ENCODE measurements around the gene RALB. TPM values are rescaled to one million over a fixed set of nuclear protein-coding genes. Genes with fewer than 3 reads are reported as not detected.
"Not testable (repeated sequence)": the region's sequence is repeated elsewhere in the genome, so short reads cannot be mapped to it uniquely, and the experiment has no call there.

The RALB gene
- polyA plus RNA-seq, 2 donors = 37.1 to 62.4 TPM

DNA sequence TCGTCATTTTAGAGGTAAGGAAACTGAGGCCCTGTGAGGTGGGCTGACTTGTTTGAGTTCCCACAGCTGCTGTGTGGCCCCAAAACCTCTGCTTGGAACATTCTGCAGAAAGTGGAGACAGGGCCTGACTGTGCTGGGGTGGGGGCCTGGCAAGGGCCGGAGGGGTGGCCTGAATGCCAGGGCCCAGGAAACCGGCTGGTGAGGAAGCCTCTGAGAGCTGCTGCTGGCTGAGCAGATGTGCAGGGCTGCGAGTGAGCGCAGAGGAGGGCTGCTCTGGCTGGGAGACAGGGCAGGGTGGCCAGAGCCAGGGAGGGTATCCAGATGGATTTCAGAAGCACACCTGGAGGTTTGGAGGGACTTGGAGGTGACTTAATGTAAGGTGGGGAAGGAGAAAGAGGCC is 63.4 kb downstream of the RALB start:
- no peak overlapping the region for H3K4me3 ChIP-seq (ENCODE audit: low read depth in 1 of 2, low read length in 2 of 2)
- H3K9me3 ChIP-seq (ENCODE audit: control insufficient read depth in 2 of 2, insufficient read depth in 1 of 2, low read depth in 1 of 2, low read length in 1 of 2) = no peaks in the 10 kb centered on the region
- no peak overlapping the region for H3K27ac ChIP-seq (ENCODE audit: low read depth in 2 of 2, low read length in 1 of 2)
- peaks cover 0 to 4% of the 10 kb centered on the region in 2 donors for H3K4me1 ChIP-seq (ENCODE audit: control insufficient read depth in 2 of 2, insufficient read depth in 2 of 2, low read length in 1 of 2)
- WGBS, 2 donors = 91 to 92% methylated on average over 5 of the region's 5 CpGs
- H3K27me3 ChIP-seq (ENCODE audit: control insufficient read depth in 1 of 2, insufficient read depth in 2 of 2, low read length in 2 of 2) = no peaks in the 10 kb centered on the region
- H3K36me3 ChIP-seq (ENCODE audit: control insufficient read depth in 2 of 2, insufficient read depth in 2 of 2, low read length in 1 of 2) = no peaks in the 10 kb centered on the region

DNA sequence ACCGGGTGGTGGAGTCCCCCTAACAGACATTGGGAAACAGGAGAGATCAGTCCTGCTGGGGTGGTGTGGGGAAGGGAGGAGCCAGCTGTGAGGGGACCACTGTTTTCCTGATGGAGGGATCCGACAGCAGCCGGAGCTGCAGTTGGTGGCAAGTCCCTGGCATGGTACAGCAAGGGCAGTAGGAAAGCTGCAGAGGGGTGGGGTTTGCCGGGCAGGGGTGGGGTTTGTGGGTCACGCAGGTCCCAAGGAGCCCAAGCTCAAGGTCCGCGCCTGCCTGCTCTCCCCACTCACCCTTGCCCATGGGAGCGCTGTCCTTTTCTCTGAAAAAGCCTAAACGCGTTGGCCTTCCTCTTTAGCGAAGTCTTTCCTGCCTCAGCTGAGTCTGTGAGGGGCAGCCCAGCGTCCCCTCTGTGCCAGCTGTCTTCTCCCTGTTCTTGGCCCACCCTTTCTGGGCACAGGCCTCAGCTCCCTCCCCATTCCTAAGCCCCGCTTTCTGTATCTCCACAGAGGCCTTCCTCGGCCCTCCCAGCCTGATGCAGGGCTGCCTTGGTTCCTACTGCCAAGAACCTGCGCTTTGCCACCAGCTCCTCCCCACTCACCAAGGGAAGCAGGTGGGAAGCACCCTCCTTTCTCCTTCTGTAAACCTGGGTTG is 64.0 kb downstream of the RALB start:
- WGBS, 2 donors = 92 to 94% methylated on average over 13 to 15 of the region's 15 CpGs
- no peak overlapping the region for H3K27ac ChIP-seq (ENCODE audit: low read depth in 2 of 2, low read length in 1 of 2)
- H3K36me3 ChIP-seq (ENCODE audit: control insufficient read depth in 2 of 2, insufficient read depth in 2 of 2, low read length in 1 of 2) = no peaks in the 10 kb centered on the region
- no peak overlapping the region for H3K4me3 ChIP-seq (ENCODE audit: low read depth in 1 of 2, low read length in 2 of 2)
- no peaks in the 10 kb centered on the region for H3K9me3 ChIP-seq (ENCODE audit: control insufficient read depth in 2 of 2, insufficient read depth in 1 of 2, low read depth in 1 of 2, low read length in 1 of 2)
- H3K4me1 ChIP-seq (ENCODE audit: control insufficient read depth in 2 of 2, insufficient read depth in 2 of 2, low read length in 1 of 2) = peaks cover 0 to 4% of the 10 kb centered on the region in 2 donors
- no peaks in the 10 kb centered on the region for H3K27me3 ChIP-seq (ENCODE audit: control insufficient read depth in 1 of 2, insufficient read depth in 2 of 2, low read length in 2 of 2)

DNA sequence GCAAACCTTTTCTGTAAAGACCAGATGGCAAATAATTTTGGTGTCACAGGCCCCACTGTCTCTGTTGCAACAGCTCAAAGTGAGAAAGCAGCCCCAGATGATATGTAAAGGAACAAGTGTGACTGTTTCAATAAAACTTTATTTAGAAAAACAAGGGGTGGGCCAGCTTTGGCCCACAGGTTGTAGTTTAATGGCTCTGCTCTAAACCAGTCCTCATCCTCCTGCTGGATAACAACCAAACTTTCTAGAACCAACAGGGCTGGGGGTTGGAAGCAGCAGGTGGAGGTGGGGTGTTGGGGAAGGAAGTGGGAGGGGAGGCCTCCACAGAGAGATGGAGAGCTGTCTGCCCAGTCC is 64.5 kb downstream of the RALB start:
- peaks cover 0 to 4% of the 10 kb centered on the region in 2 donors for H3K4me1 ChIP-seq (ENCODE audit: control insufficient read depth in 2 of 2, insufficient read depth in 2 of 2, low read length in 1 of 2)
- no peak overlapping the region for H3K27ac ChIP-seq (ENCODE audit: low read depth in 2 of 2, low read length in 1 of 2)
- no peaks in the 10 kb centered on the region for H3K9me3 ChIP-seq (ENCODE audit: control insufficient read depth in 2 of 2, insufficient read depth in 1 of 2, low read depth in 1 of 2, low read length in 1 of 2)
- H3K4me3 ChIP-seq (ENCODE audit: low read depth in 1 of 2, low read length in 2 of 2) = no peak overlapping the region
- H3K36me3 ChIP-seq (ENCODE audit: control insufficient read depth in 2 of 2, insufficient read depth in 2 of 2, low read length in 1 of 2) = no peaks in the 10 kb centered on the region
- H3K27me3 ChIP-seq (ENCODE audit: control insufficient read depth in 1 of 2, insufficient read depth in 2 of 2, low read length in 2 of 2) = no peaks in the 10 kb centered on the region

- Histone ChIP-seq H3K4me3 (ENCODE audit: low read depth in 1 of 2, low read length in 2 of 2) (no peak overlapping the region), H3K27me3 (ENCODE audit: control insufficient read depth in 1 of 2, insufficient read depth in 2 of 2, low read length in 2 of 2) (no peaks in the 10 kb centered on the region), H3K27ac (ENCODE audit: low read depth in 2 of 2, low read length in 1 of 2) (no peak overlapping the region), H3K9me3 (ENCODE audit: control insufficient read depth in 2 of 2, insufficient read depth in 1 of 2, low read depth in 1 of 2, low read length in 1 of 2) (no peaks in the 10 kb centered on the region), H3K4me1 (ENCODE audit: control insufficient read depth in 2 of 2, insufficient read depth in 2 of 2, low read length in 1 of 2) (peaks cover 0 to 4% of the 10 kb centered on the region in 2 donors), H3K36me3 (ENCODE audit: control insufficient read depth in 2 of 2, insufficient read depth in 2 of 2, low read length in 1 of 2) (no peaks in the 10 kb centered on the region)
- WGBS, 2 donors = 88 to 90% methylated on average over 8 of the region's 8 CpGs
Measured at GRCh38 chr2:120317916-120318315, 65.3 kb downstream of the RALB start.

GRCh38 chr2:120318626-120319025 is 66.0 kb downstream of the RALB start:
- WGBS, 2 donors = 56 to 65% methylated on average over 8 of the region's 8 CpGs
- H3K27me3 ChIP-seq (ENCODE audit: control insufficient read depth in 1 of 2, insufficient read depth in 2 of 2, low read length in 2 of 2) = no peaks in the 10 kb centered on the region
- H3K4me1 ChIP-seq (ENCODE audit: control insufficient read depth in 2 of 2, insufficient read depth in 2 of 2, low read length in 1 of 2) = peaks cover 0 to 4% of the 10 kb centered on the region in 2 donors
- no peaks in the 10 kb centered on the region for H3K9me3 ChIP-seq (ENCODE audit: control insufficient read depth in 2 of 2, insufficient read depth in 1 of 2, low read depth in 1 of 2, low read length in 1 of 2)
- H3K4me3 ChIP-seq (ENCODE audit: low read depth in 1 of 2, low read length in 2 of 2) = no peak overlapping the region
- no peak overlapping the region for H3K27ac ChIP-seq (ENCODE audit: low read depth in 2 of 2, low read length in 1 of 2)
- no peaks in the 10 kb centered on the region for H3K36me3 ChIP-seq (ENCODE audit: control insufficient read depth in 2 of 2, insufficient read depth in 2 of 2, low read length in 1 of 2)

GRCh38 chr2:120319123-120319522 is 66.5 kb downstream of the RALB start:
- no peaks in the 10 kb centered on the region for H3K36me3 ChIP-seq (ENCODE audit: control insufficient read depth in 2 of 2, insufficient read depth in 2 of 2, low read length in 1 of 2)
- H3K27me3 ChIP-seq (ENCODE audit: control insufficient read depth in 1 of 2, insufficient read depth in 2 of 2, low read length in 2 of 2) = no peaks in the 10 kb centered on the region
- WGBS, 2 donors = 66 to 70% methylated on average over 10 of the region's 10 CpGs
- H3K4me3 ChIP-seq (ENCODE audit: low read depth in 1 of 2, low read length in 2 of 2) = no peak overlapping the region
- no peaks in the 10 kb centered on the region for H3K9me3 ChIP-seq (ENCODE audit: control insufficient read depth in 2 of 2, insufficient read depth in 1 of 2, low read depth in 1 of 2, low read length in 1 of 2)
- H3K4me1 ChIP-seq (ENCODE audit: control insufficient read depth in 2 of 2, insufficient read depth in 2 of 2, low read length in 1 of 2) = peaks cover 0 to 4% of the 10 kb centered on the region in 2 donors
- H3K27ac ChIP-seq (ENCODE audit: low read depth in 2 of 2, low read length in 1 of 2) = no peak overlapping the region

- Histone ChIP-seq H3K9me3 (ENCODE audit: control insufficient read depth in 2 of 2, insufficient read depth in 1 of 2, low read depth in 1 of 2, low read length in 1 of 2) (no peaks in the 10 kb centered on the region), H3K27me3 (ENCODE audit: control insufficient read depth in 1 of 2, insufficient read depth in 2 of 2, low read length in 2 of 2) (no peaks in the 10 kb centered on the region), H3K27ac (ENCODE audit: low read depth in 2 of 2, low read length in 1 of 2) (no peak overlapping the region), H3K36me3 (ENCODE audit: control insufficient read depth in 2 of 2, insufficient read depth in 2 of 2, low read length in 1 of 2) (no peaks in the 10 kb centered on the region), H3K4me1 (ENCODE audit: control insufficient read depth in 2 of 2, insufficient read depth in 2 of 2, low read length in 1 of 2) (peaks cover 0 to 4% of the 10 kb centered on the region in 2 donors), H3K4me3 (ENCODE audit: low read depth in 1 of 2, low read length in 2 of 2) (no peak overlapping the region)
- WGBS, 2 donors = 82 to 88% methylated on average over 18 of the region's 18 CpGs
Measured at GRCh38 chr2:120319686-120320317, 67.2 kb downstream of the RALB start.

DNA sequence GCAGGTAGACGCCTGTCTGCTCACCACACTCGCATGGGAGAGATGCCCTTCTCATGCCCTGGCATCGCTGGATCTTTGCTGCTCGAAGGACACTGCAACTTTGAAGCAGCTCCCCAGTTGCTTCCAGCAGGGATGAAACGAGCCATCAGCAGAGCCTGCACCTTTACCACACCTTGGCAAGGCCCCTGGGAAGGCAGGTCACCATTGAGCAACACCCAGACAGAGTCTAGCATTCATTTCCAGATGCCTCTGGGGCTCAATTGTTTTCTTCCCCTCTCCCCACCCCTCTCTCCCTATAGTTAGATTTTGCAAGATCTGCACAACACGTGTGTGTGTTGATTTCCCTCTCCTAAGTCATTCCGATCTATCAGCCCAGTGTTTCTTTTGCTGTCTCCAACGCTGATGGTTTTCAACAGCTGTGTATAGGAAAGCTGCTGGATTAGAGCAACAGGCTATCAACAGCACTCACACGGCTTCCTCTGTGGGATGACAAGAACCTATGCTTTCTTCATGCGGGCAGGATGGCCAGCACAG is 67.7 kb downstream of the RALB start:
- H3K4me3 ChIP-seq (ENCODE audit: low read depth in 1 of 2, low read length in 2 of 2) = no peak overlapping the region
- peaks cover 0 to 4% of the 10 kb centered on the region in 2 donors for H3K4me1 ChIP-seq (ENCODE audit: control insufficient read depth in 2 of 2, insufficient read depth in 2 of 2, low read length in 1 of 2)
- no peak overlapping the region for H3K27ac ChIP-seq (ENCODE audit: low read depth in 2 of 2, low read length in 1 of 2)
- WGBS, 2 donors = 64 to 77% methylated on average over 10 of the region's 10 CpGs
- H3K9me3 ChIP-seq (ENCODE audit: control insufficient read depth in 2 of 2, insufficient read depth in 1 of 2, low read depth in 1 of 2, low read length in 1 of 2) = no peaks in the 10 kb centered on the region
- H3K36me3 ChIP-seq (ENCODE audit: control insufficient read depth in 2 of 2, insufficient read depth in 2 of 2, low read length in 1 of 2) = no peaks in the 10 kb centered on the region
- no peaks in the 10 kb centered on the region for H3K27me3 ChIP-seq (ENCODE audit: control insufficient read depth in 1 of 2, insufficient read depth in 2 of 2, low read length in 2 of 2)

DNA sequence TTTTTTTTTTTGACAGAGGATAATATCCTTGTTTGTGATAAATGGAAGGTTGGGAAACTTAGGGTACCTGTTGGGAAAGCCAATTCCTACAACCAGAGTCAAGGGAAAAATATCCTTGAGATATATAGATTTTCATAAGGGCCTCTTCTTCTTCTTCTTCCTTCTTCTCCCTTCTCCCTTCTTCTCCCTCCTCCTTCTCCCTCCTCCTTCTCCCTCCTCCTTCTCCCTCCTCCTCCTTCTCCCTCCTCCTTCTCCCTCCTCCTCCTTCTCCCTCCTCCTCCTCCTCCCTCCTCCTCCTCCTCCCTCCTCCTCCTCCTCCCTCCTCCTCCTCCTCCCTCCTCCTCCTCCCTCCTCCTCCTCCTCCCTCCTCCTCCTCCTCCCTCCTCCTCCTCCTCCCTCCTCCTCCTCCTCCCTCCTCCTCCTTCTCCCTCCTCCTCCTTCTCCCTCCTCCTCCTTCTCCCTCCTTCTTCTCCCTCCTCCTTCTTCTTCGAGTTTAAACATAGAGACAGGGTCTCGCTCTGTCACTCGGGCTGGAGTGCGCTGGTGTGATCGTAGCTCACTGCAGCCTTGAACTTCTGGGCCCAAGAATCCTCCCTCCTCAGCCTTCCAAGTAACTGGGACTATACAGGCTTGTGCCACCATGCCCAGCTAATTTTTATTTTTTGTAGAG is 68.4 kb downstream of the RALB start:
- not testable (repeated sequence) for H3K27me3 ChIP-seq (ENCODE audit: control insufficient read depth in 1 of 2, insufficient read depth in 2 of 2, low read length in 2 of 2); H3K4me1 ChIP-seq (ENCODE audit: control insufficient read depth in 2 of 2, insufficient read depth in 2 of 2, low read length in 1 of 2); H3K4me3 ChIP-seq (ENCODE audit: low read depth in 1 of 2, low read length in 2 of 2); H3K9me3 ChIP-seq (ENCODE audit: control insufficient read depth in 2 of 2, insufficient read depth in 1 of 2, low read depth in 1 of 2, low read length in 1 of 2); H3K36me3 ChIP-seq (ENCODE audit: control insufficient read depth in 2 of 2, insufficient read depth in 2 of 2, low read length in 1 of 2); H3K27ac ChIP-seq (ENCODE audit: low read depth in 2 of 2, low read length in 1 of 2)
- 86 to 88% methylated on average over 5 of the region's 5 CpGs for WGBS, 2 donors
